ENCODE results near the gene NECAP2. TPM values are rescaled to one million over a fixed set of nuclear protein-coding genes. Genes with fewer than 3 reads are reported as not detected.
"Not testable (repeated sequence)": the region's sequence is repeated elsewhere in the genome, so short reads cannot be mapped to it uniquely, and the experiment has no call there.

NECAP2 gene
- polyA plus RNA-seq, 2 of the 4 experiments (the other 2 are of a cell fraction): 29.7 to 38.5 TPM

DNA sequence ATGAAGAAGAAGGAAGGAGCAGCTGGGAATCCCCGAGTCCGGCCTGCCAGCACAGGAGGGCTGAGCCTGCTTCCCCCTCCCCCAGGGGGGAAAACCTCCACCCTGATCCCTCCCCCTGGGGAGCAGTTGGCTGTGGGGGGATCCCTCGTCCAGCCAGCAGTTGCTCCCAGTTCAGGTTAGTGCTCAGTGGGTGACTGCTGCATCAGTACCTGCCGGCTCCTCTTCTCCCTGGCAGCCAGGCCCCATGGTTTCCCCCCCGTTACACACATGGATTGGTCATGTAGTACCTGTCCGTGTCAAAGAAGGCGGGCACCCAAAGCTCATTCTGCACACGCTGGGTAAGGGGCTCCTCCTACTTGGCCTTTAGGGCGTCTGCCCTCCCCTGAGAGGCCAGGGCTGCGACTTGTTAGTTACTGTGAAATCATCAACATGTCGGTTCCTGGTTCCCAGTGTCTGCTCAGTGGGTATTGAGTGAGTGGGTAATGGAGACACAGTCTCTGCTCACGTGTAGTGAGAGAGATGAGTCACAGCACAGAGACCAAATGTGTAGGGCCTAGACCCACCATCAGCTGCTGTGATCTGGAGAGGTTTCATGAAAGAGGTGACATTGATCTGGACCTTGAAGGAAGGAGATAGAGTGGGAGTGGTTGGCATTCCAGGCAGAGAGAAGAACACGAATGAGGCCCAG, 11.5 kb downstream of the NECAP2 start:
- Histone ChIP-seq H3K4me3 (no peak overlapping the region), H3K27ac (no peak overlapping the region), H3K4me2 (no peak overlapping the region), H3K9me3 (no peaks in the 10 kb centered on the region), H3K4me1 (peaks cover 2% of the 10 kb centered on the region; the same call in 2 of the 3 replicates)
- no peak for FAIRE-seq
- TF ChIP-seq MAFK (IDR thresholded peaks at IDR 0.05; ENCODE audit: partially characterized antibody): no peak
- no peak for TF ChIP-seq HEYL (CRISPR knock-in tag; IDR thresholded peaks at IDR 0.05)
- no peak for TF ChIP-seq NPAS2 (CRISPR knock-in tag; IDR thresholded peaks at IDR 0.05; ENCODE audit: borderline replicate concordance)
- TF ChIP-seq ZNF302 (CRISPR knock-in tag; IDR thresholded peaks at IDR 0.05): no peak
- no peak for TF ChIP-seq ZFP36 (IDR thresholded peaks at IDR 0.05; ENCODE audit: borderline replicate concordance, partially characterized antibody)
- TF ChIP-seq ZSCAN20 (CRISPR knock-in tag; IDR thresholded peaks at IDR 0.05): no peak
- no peak for TF ChIP-seq HOXB5 (CRISPR knock-in tag; IDR thresholded peaks at IDR 0.05)
- no peak for TF ChIP-seq PHF8 (IDR thresholded peaks at IDR 0.05; ENCODE audit: borderline replicate concordance, low read depth)
- no peak for TF ChIP-seq CEBPB (IDR thresholded peaks at IDR 0.05)
- TF ChIP-seq TFCP2L1 (CRISPR knock-in tag; IDR thresholded peaks at IDR 0.05): no peak
- no peak for TF ChIP-seq RFX5 (IDR thresholded peaks at IDR 0.05)
- TF ChIP-seq, protein P1, sequence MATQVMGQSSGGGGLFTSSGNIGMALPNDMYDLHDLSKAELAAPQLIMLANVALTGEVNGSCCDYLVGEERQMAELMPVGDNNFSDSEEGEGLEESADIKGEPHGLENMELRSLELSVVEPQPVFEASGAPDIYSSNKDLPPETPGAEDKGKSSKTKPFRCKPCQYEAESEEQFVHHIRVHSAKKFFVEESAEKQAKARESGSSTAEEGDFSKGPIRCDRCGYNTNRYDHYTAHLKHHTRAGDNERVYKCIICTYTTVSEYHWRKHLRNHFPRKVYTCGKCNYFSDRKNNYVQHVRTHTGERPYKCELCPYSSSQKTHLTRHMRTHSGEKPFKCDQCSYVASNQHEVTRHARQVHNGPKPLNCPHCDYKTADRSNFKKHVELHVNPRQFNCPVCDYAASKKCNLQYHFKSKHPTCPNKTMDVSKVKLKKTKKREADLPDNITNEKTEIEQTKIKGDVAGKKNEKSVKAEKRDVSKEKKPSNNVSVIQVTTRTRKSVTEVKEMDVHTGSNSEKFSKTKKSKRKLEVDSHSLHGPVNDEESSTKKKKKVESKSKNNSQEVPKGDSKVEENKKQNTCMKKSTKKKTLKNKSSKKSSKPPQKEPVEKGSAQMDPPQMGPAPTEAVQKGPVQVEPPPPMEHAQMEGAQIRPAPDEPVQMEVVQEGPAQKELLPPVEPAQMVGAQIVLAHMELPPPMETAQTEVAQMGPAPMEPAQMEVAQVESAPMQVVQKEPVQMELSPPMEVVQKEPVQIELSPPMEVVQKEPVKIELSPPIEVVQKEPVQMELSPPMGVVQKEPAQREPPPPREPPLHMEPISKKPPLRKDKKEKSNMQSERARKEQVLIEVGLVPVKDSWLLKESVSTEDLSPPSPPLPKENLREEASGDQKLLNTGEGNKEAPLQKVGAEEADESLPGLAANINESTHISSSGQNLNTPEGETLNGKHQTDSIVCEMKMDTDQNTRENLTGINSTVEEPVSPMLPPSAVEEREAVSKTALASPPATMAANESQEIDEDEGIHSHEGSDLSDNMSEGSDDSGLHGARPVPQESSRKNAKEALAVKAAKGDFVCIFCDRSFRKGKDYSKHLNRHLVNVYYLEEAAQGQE (IDR thresholded peaks at IDR 0.05): no peak
- TF ChIP-seq KDM5A (IDR thresholded peaks at IDR 0.05): no peak
- TF ChIP-seq EHF (CRISPR knock-in tag; IDR thresholded peaks at IDR 0.05): no peak
- no peak for TF ChIP-seq POLR2A (IDR thresholded peaks at IDR 0.05; ENCODE audit: low read length)
- TF ChIP-seq HOXB13 (CRISPR knock-in tag; IDR thresholded peaks at IDR 0.05; ENCODE audit: low read depth): no peak
- TF ChIP-seq, protein P2, sequence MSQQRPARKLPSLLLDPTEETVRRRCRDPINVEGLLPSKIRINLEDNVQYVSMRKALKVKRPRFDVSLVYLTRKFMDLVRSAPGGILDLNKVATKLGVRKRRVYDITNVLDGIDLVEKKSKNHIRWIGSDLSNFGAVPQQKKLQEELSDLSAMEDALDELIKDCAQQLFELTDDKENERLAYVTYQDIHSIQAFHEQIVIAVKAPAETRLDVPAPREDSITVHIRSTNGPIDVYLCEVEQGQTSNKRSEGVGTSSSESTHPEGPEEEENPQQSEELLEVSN (IDR thresholded peaks at IDR 0.05; ENCODE audit: borderline replicate concordance, low read depth): no peak
- TF ChIP-seq JUNB (IDR thresholded peaks at IDR 0.05): no peak
- TF ChIP-seq CHD2 (IDR thresholded peaks at IDR 0.05; ENCODE audit: low read length, partially characterized antibody): no peak
- TF ChIP-seq RARB (CRISPR knock-in tag; IDR thresholded peaks at IDR 0.05): no peak
- ATAC-seq: no peak
- ChIA-PET POLR2A (no interaction called here), CTCF (interaction anchor here (5.9 kb wide), 1 partner anchor 12 kb away, joined by 30 read pairs; the partner anchor contains the start of gene NECAP2)
- 91% methylated on average over 12 of the region's 13 CpGs for WGBS (ENCODE audit: missing lambda C conversion rate)
- DNase-seq (ENCODE audit: low read depth in 1 of 2, low spot score in 1 of 2): no peak

DNA sequence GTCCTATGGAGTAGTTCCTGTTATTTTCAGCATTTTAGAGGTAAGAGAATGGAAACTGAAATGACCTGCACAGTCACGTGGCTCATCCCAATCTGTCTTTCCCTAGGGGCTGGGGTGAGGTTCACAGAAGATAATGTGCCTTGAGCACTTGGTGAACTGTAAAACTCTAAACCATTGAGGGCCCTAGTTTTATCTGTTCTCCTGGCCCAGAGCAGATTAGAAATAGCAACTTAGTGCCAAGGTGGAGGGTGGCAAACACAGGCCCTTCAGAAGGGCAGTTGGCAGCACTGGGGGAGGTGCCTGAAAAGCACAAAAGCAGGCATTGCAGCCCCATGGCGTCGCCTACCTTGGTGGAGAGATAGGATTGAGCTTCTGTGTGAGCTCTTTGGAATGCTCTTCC, 14.4 kb downstream of the NECAP2 start:
- H3K4me2 ChIP-seq; H3K9me3 ChIP-seq; POLR2A ChIA-PET; H3K4me3 ChIP-seq; H3K4me1 ChIP-seq; ATAC-seq; FAIRE-seq; H3K27ac ChIP-seq; DNase-seq (ENCODE audit: low read depth in 1 of 2, low spot score in 1 of 2): not testable (repeated sequence)
- CTCF ChIA-PET: interaction anchor here (1.0 to 3.2 kb wide), 2 partner anchors 13 to 15 kb away, joined by 3 to 11 read pairs; partner anchors contain the start of gene NECAP2
- WGBS (ENCODE audit: missing lambda C conversion rate): 87% methylated on average over 1 of the region's 3 CpGs

DNA sequence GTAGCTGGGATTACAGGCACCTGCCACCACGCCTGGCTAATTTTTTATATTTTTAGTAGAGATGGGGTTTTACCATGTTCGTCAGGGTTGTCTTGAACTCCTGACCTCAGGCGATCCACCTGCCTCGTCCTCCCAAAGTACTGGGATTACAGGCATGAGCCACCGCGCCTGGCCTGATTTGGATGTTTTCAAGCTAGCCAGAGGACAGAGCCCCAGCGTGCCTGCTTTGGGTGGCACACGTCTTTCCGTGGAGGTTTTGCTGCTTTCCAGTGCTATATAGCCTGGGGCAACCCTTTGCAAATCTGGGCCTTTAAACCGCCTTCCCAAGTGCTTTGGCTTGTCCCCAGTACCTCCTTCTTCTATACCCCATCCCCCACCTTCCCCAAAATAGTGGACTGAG, 15.6 kb downstream of the NECAP2 start:
- H3K27ac ChIP-seq; H3K4me2 ChIP-seq; FAIRE-seq; H3K9me3 ChIP-seq; DNase-seq (ENCODE audit: low read depth in 1 of 2, low spot score in 1 of 2); H3K4me1 ChIP-seq; H3K4me3 ChIP-seq; POLR2A ChIA-PET; ATAC-seq: not testable (repeated sequence)
- 93% methylated on average over 9 of the region's 10 CpGs for WGBS (ENCODE audit: missing lambda C conversion rate)
- CTCF ChIA-PET: interaction anchor here (3.2 kb wide), 1 partner anchor 16 kb away, joined by 11 read pairs; the partner anchor contains the start of gene NECAP2

Data from A549 (cell line).